SK-N-SH (cell line): ENCODE results near the gene AGBL1. TPM values are rescaled to one million over a fixed set of nuclear protein-coding genes. Genes with fewer than 3 reads are reported as not detected.

Source experiments
- CTCF ChIA-PET: fragments of 300-600, 350-600 bp; formaldehyde crosslinking; extraction: SDS; loops from one replicate; lab custom pipeline; 2021; lab: Yijun Ruan, JAX
- POLR2A ChIA-PET: fragments of 350-600 bp; sonication (Branson Sonifier 250); formaldehyde crosslinking; extraction: SDS; loops from one replicate; lab custom pipeline; 2020; ENCODE audit warnings: antibody characterized with exemption, inconsistent platforms; lab: Yijun Ruan, JAX
- DNase-seq: peaks from one replicate; pipeline ENCODE4 v3.0.0; 2012
- H2AFZ ChIP-seq: fragments of 200-600 bp; sonication (generic); 2 replicates; pipeline ENCODE4 v1.8.1; 2016; ENCODE audit warnings: antibody characterized with exemption, mild to moderate bottlenecking, low read depth
- H3F3A ChIP-seq: fragments of 200-600 bp; sonication (generic); replicated peaks from 2 replicates; pipeline ENCODE3; 2016; ENCODE audit warnings: antibody characterized with exemption, mild to moderate bottlenecking; ENCODE audit not compliant: insufficient read depth
- H3K27ac ChIP-seq, 2 experiments: fragments of 200-500 bp in 1 of 2; fragments of 200-600 bp in 1 of 2; sonication (Bioruptor generic) in 1 of 2; sonication (generic), shearing (Covaris generic) in 1 of 2; 2 replicates each; pipeline versions ENCODE4 v1.5.1 to v1.6.1; 2014 to 2016; ENCODE audit warnings: low read depth in 2 of 2, inconsistent platforms in 1 of 2, low read length in 1 of 2, mild to moderate bottlenecking in 1 of 2, mixed read lengths in 1 of 2
- H3K27me3 ChIP-seq: fragments of 200-600 bp; sonication (generic), shearing (Covaris generic); 2 replicates; pipeline ENCODE4 v1.6.1; 2016; ENCODE audit warnings: mixed run types; ENCODE audit not compliant: insufficient read depth
- H3K36me3 ChIP-seq, 2 experiments: fragments of 200-500 bp in 1 of 2; fragments of 200-600 bp in 1 of 2; sonication (Bioruptor generic) in 1 of 2; sonication (generic) in 1 of 2; replicated peaks in 1 of 2; 2 replicates each; pipeline versions ENCODE3 to v1.5.1; 2014 to 2016; ENCODE audit warnings: low read length in 1 of 2, mild to moderate bottlenecking in 1 of 2; ENCODE audit not compliant: insufficient read depth in 2 of 2, control insufficient read depth in 1 of 2
- H3K4me1 ChIP-seq, 2 experiments: fragments of 200-500 bp in 1 of 2; fragments of 200-600 bp in 1 of 2; sonication (Bioruptor generic) in 1 of 2; sonication (generic), shearing (Covaris generic) in 1 of 2; 2 replicates each; pipeline versions ENCODE4 v1.5.1 to v1.6.1; 2014 to 2016; ENCODE audit warnings: low read depth in 1 of 2, low read length in 1 of 2, mixed run types in 1 of 2; ENCODE audit not compliant: insufficient read depth in 2 of 2, control insufficient read depth in 1 of 2
- H3K4me2 ChIP-seq: fragments of 200-600 bp; sonication (generic), shearing (Covaris generic); 2 replicates; pipeline ENCODE4 v1.6.1; 2017; ENCODE audit warnings: mixed run types
- H3K4me3 ChIP-seq, 2 experiments: fragments of 200-500 bp in 1 of 2; fragments of 200-600 bp in 1 of 2; sonication (Bioruptor generic) in 1 of 2; sonication (generic), shearing (Covaris generic) in 1 of 2; 2 replicates each; pipeline versions ENCODE4 v1.5.1 to v1.8.1; 2014 to 2016; ENCODE audit warnings: low read depth in 2 of 2, inconsistent platforms in 1 of 2, low read length in 1 of 2, mild to moderate bottlenecking in 1 of 2, mixed read lengths in 1 of 2, moderate library complexity in 1 of 2
- H3K79me2 ChIP-seq: fragments of 200-600 bp; sonication (generic); 2 replicates; pipeline ENCODE4 v1.8.1; 2017; ENCODE audit warnings: mild to moderate bottlenecking; ENCODE audit not compliant: insufficient read depth
- H3K9ac ChIP-seq: fragments of 200-600 bp; sonication (generic); 2 replicates; pipeline ENCODE4 v1.6.1; 2017; ENCODE audit warnings: mixed run types
- H3K9me2 ChIP-seq: fragments of 200-600 bp; sonication (generic); 2 replicates; pipeline ENCODE4 v1.6.1; 2017; ENCODE audit warnings: mixed run types
- H3K9me3 ChIP-seq: fragments of 200-600 bp; sonication (generic); 2 replicates; pipeline ENCODE4 v1.6.1; 2017; ENCODE audit warnings: mixed run types, mild to moderate bottlenecking, moderate library complexity
- H4K20me1 ChIP-seq: fragments of 200-600 bp; sonication (generic); 2 replicates; pipeline ENCODE4 v1.6.1; 2017; ENCODE audit warnings: mild to moderate bottlenecking, mixed run types; ENCODE audit not compliant: insufficient read depth
- ELF1 ChIP-seq: IDR thresholded peaks from 2 replicates; pipeline ENCODE4 v1.4.0; 2012
- EP300 ChIP-seq, 2 experiments: IDR thresholded peaks; 2 replicates each; pipeline versions ENCODE4 v1.4.0 to v1.6.1; 2012; ENCODE audit warnings: borderline replicate concordance in 1 of 2, low read depth in 1 of 2, low read length in 1 of 2
- FOSL2 ChIP-seq: IDR thresholded peaks from 2 replicates; pipeline ENCODE4 v1.4.0; 2012; ENCODE audit warnings: low read depth, mild to moderate bottlenecking, moderate library complexity, borderline replicate concordance
- FOXJ3 ChIP-seq: sonication (generic); formaldehyde crosslinking; IDR thresholded peaks from 2 replicates; pipeline ENCODE4 v1.5.1; 2020; ENCODE audit warnings: mild to moderate bottlenecking, missing genetic modification reagents
- FOXM1 ChIP-seq: IDR thresholded peaks from 2 replicates; pipeline ENCODE4 v1.4.0; 2012; ENCODE audit warnings: low read depth, mild to moderate bottlenecking
- GABPA ChIP-seq: IDR thresholded peaks from 2 replicates; pipeline ENCODE4 v1.4.0; 2012; ENCODE audit warnings: low read depth, mild to moderate bottlenecking
- GATA2 ChIP-seq: sonication (generic); formaldehyde crosslinking; IDR thresholded peaks from 2 replicates; pipeline ENCODE4 v1.5.0; 2020; ENCODE audit warnings: mild to moderate bottlenecking, missing genetic modification reagents
- IRF3 ChIP-seq: fragments of 150-350 bp; IDR thresholded peaks from 2 replicates; pipeline ENCODE4 v1.6.1; 2016; ENCODE audit warnings: mild to moderate bottlenecking, low read depth, low read length
- MAX ChIP-seq: IDR thresholded peaks from 2 replicates; pipeline ENCODE4 v1.4.0; 2012; ENCODE audit warnings: low read depth
- MEF2A ChIP-seq: IDR thresholded peaks from 2 replicates; pipeline ENCODE4 v1.4.0; 2012; ENCODE audit warnings: low read depth, borderline replicate concordance
- MXI1 ChIP-seq: IDR thresholded peaks from 2 replicates; pipeline ENCODE4 v1.6.1; 2012; ENCODE audit warnings: mild to moderate bottlenecking, low read depth, low read length, improper control_type of control experiment
- NRF1 ChIP-seq: IDR thresholded peaks from 2 replicates; pipeline ENCODE4 v1.6.1; 2012; ENCODE audit warnings: low read depth, mild to moderate bottlenecking, low read length
- PBX3 ChIP-seq: IDR thresholded peaks from 2 replicates; pipeline ENCODE4; 2012
- RCOR1 ChIP-seq: fragments of 150-350 bp; IDR thresholded peaks from 2 replicates; pipeline ENCODE4 v1.6.1; 2017; ENCODE audit warnings: antibody characterized with exemption, low read length
- RXRA ChIP-seq: IDR thresholded peaks from 2 replicates; pipeline ENCODE4 v1.4.0; 2012; ENCODE audit warnings: low read depth, mild to moderate bottlenecking, borderline replicate concordance
- SMC3 ChIP-seq: IDR thresholded peaks from 2 replicates; pipeline ENCODE4 v1.6.1; 2012; ENCODE audit warnings: low read depth, low read length, improper control_type of control experiment
- WGBS: methylation state at CpG from one replicate; pipeline ENCODE4 v1.1.6; 2017; ENCODE audit warnings: low lambda C conversion rate; 5-methylcytosine and 5-hydroxymethylcytosine counted together
- polyA plus RNA-seq, 3 experiments: library from polyadenylated mRNA; depleted of rRNA; stranded (reverse); fragments of >200 nt; gene quantifications; 2 replicates each; pipeline ENCODE4 v1.2.3, GENCODE V29; 2012
- TF ChIP-seq, protein P1 (sequence below): fragments of 150-350 bp; IDR thresholded peaks from 2 replicates; pipeline ENCODE4 v1.6.1; 2017; ENCODE audit warnings: antibody characterized with exemption, low read length, low read depth, borderline replicate concordance
- TF ChIP-seq, protein P2 (sequence below): fragments of 200-600 bp; sonication (generic); IDR thresholded peaks from 2 replicates; pipeline ENCODE4 v1.6.1; 2017; ENCODE audit warnings: antibody characterized with exemption, mild to moderate bottlenecking, moderate library complexity
- TF ChIP-seq, protein P3 (sequence below): IDR thresholded peaks from 2 replicates; pipeline ENCODE4 v1.4.0; 2012; ENCODE audit warnings: low read depth, borderline replicate concordance

The AGBL1 gene
- polyA plus RNA-seq, 1 of the 3 experiments (the other 2 are of a cell fraction): not detected

GRCh38 chr15:86829245-86829644 lies 749.6 kb downstream of the AGBL1 start:
- Histone ChIP-seq H2AFZ (no peak overlapping the region), H3F3A (no peaks in the 10 kb centered on the region), H3K36me3 (no peaks in the 10 kb centered on the region), H3K9ac (no peak overlapping the region), H3K27me3 (no peaks in the 10 kb centered on the region), H3K4me2 (no peak overlapping the region), H3K9me2 (no peaks in the 10 kb centered on the region), H4K20me1 (no peaks in the 10 kb centered on the region), H3K9me3 (no peaks in the 10 kb centered on the region), H3K4me1 (no peaks in the 10 kb centered on the region), H3K27ac (no peak overlapping the region), H3K79me2 (no peaks in the 10 kb centered on the region), H3K4me3 (no peak overlapping the region)
- TF ChIP-seq FOXJ3 (CRISPR knock-in tag): no peak
- no peak for TF ChIP-seq MAX
- no peak for TF ChIP-seq GATA2 (CRISPR knock-in tag)
- no peak for TF ChIP-seq GABPA
- no peak for TF ChIP-seq MXI1
- TF ChIP-seq FOXM1: no peak
- TF ChIP-seq RXRA: no peak
- TF ChIP-seq, protein P1, sequence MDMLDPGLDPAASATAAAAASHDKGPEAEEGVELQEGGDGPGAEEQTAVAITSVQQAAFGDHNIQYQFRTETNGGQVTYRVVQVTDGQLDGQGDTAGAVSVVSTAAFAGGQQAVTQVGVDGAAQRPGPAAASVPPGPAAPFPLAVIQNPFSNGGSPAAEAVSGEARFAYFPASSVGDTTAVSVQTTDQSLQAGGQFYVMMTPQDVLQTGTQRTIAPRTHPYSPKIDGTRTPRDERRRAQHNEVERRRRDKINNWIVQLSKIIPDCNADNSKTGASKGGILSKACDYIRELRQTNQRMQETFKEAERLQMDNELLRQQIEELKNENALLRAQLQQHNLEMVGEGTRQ: no peak
- no peak for TF ChIP-seq FOSL2
- no peak for TF ChIP-seq RCOR1
- TF ChIP-seq ELF1: no peak
- TF ChIP-seq, protein P2, sequence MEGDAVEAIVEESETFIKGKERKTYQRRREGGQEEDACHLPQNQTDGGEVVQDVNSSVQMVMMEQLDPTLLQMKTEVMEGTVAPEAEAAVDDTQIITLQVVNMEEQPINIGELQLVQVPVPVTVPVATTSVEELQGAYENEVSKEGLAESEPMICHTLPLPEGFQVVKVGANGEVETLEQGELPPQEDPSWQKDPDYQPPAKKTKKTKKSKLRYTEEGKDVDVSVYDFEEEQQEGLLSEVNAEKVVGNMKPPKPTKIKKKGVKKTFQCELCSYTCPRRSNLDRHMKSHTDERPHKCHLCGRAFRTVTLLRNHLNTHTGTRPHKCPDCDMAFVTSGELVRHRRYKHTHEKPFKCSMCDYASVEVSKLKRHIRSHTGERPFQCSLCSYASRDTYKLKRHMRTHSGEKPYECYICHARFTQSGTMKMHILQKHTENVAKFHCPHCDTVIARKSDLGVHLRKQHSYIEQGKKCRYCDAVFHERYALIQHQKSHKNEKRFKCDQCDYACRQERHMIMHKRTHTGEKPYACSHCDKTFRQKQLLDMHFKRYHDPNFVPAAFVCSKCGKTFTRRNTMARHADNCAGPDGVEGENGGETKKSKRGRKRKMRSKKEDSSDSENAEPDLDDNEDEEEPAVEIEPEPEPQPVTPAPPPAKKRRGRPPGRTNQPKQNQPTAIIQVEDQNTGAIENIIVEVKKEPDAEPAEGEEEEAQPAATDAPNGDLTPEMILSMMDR: no peak
- no peak for TF ChIP-seq MEF2A
- TF ChIP-seq SMC3: no peak
- TF ChIP-seq EP300 (IDR thresholded peaks at IDR 0.05; ENCODE audit: borderline replicate concordance in 1 of 2, low read depth in 1 of 2, low read length in 1 of 2): no peak
- TF ChIP-seq, protein P3, sequence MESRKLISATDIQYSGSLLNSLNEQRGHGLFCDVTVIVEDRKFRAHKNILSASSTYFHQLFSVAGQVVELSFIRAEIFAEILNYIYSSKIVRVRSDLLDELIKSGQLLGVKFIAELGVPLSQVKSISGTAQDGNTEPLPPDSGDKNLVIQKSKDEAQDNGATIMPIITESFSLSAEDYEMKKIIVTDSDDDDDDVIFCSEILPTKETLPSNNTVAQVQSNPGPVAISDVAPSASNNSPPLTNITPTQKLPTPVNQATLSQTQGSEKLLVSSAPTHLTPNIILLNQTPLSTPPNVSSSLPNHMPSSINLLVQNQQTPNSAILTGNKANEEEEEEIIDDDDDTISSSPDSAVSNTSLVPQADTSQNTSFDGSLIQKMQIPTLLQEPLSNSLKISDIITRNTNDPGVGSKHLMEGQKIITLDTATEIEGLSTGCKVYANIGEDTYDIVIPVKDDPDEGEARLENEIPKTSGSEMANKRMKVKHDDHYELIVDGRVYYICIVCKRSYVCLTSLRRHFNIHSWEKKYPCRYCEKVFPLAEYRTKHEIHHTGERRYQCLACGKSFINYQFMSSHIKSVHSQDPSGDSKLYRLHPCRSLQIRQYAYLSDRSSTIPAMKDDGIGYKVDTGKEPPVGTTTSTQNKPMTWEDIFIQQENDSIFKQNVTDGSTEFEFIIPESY: no peak
- no peak for TF ChIP-seq IRF3
- no peak for TF ChIP-seq PBX3
- no peak for TF ChIP-seq NRF1
- no peak for DNase-seq
- 27% methylated on average over 1 of the region's 1 CpG for WGBS
- POLR2A ChIA-PET: no interaction called here
- CTCF ChIA-PET: no interaction called here
